HepG2 (cell line): ENCODE measurements around the gene NDRG2. TPM values are rescaled to one million over a fixed set of nuclear protein-coding genes. Genes with fewer than 3 reads are reported as not detected.

ENCODE experiments used
- CREB1 ChIP-seq, 2 experiments: fragments of 450-650 bp in 1 of 2; IDR thresholded peaks; 2 replicates each; pipeline ENCODE4 v1.6.1; 2016 to 2017; ENCODE audit warnings: control low read depth in 1 of 2, mild to moderate bottlenecking in 1 of 2, missing compliant biosample characterization in 1 of 2, missing genetic modification characterization in 1 of 2
- ELF3 ChIP-seq: IDR thresholded peaks from 2 replicates; pipeline ENCODE4 v1.6.1; 2016; ENCODE audit warnings: missing genetic modification reagents, missing compliant biosample characterization
- FOXA1 ChIP-seq, 2 experiments: fragments of 450-650 bp in 1 of 2; sonication (generic) in 1 of 2; formaldehyde crosslinking in 1 of 2; IDR thresholded peaks; 2 replicates each; pipeline versions ENCODE4 v1.4.0 to v1.6.1; 2016 to 2020; ENCODE audit warnings: missing genetic modification reagents in 1 of 2
- FOXO1 ChIP-seq: sonication (generic); formaldehyde crosslinking; IDR thresholded peaks from 2 replicates; pipeline ENCODE4 v1.4.0; 2020; ENCODE audit warnings: missing genetic modification reagents
- HDAC2 ChIP-seq: sonication (generic); formaldehyde crosslinking; IDR thresholded peaks from 2 replicates; pipeline ENCODE4 v1.4.0; 2020; ENCODE audit warnings: missing genetic modification reagents
- HHEX ChIP-seq: IDR thresholded peaks from 2 replicates; pipeline ENCODE4 v1.6.1; 2016; ENCODE audit warnings: control low read depth
- LCORL ChIP-seq, 2 experiments: fragments of 450-650 bp in 1 of 2; sonication (generic) in 1 of 2; formaldehyde crosslinking in 1 of 2; IDR thresholded peaks; 2 replicates each; pipeline versions ENCODE4 v1.5.0 to v1.6.1; 2017 to 2020; ENCODE audit warnings: antibody characterized with exemption in 1 of 2, missing genetic modification reagents in 1 of 2
- MED13 ChIP-seq: sonication (generic); formaldehyde crosslinking; IDR thresholded peaks from 2 replicates; pipeline ENCODE4 v1.5.0; 2020; ENCODE audit warnings: missing genetic modification reagents
- PITX1 ChIP-seq: sonication (generic); formaldehyde crosslinking; IDR thresholded peaks from 2 replicates; pipeline ENCODE4 v1.5.1; 2020; ENCODE audit warnings: mild to moderate bottlenecking, missing genetic modification reagents
- PPARG ChIP-seq: conservative IDR thresholded peaks from 2 replicates; pipeline ENCODE4 v1.6.1; 2016; ENCODE audit warnings: missing biosample characterization, missing genetic modification reagents
- RARG ChIP-seq: sonication (generic); formaldehyde crosslinking; IDR thresholded peaks from 2 replicates; pipeline ENCODE4 v1.4.0; 2020; ENCODE audit warnings: low read depth, mild to moderate bottlenecking, missing genetic modification reagents
- SIX4 ChIP-seq: sonication (generic); formaldehyde crosslinking; IDR thresholded peaks from 2 replicates; pipeline ENCODE4 v1.4.0; 2020; ENCODE audit warnings: missing genetic modification reagents
- SOX6 ChIP-seq, 2 experiments: fragments of 450-650 bp in 1 of 2; sonication (generic) in 1 of 2; formaldehyde crosslinking in 1 of 2; IDR thresholded peaks; 2 replicates each; pipeline versions ENCODE4 v1.4.0 to v1.6.1; 2017 to 2020; ENCODE audit warnings: antibody characterized with exemption in 1 of 2, mild to moderate bottlenecking in 1 of 2, missing genetic modification reagents in 1 of 2
- ZNF30 ChIP-seq: sonication (generic); formaldehyde crosslinking; IDR thresholded peaks from 2 replicates; pipeline ENCODE4 v1.5.0; 2020; ENCODE audit warnings: mild to moderate bottlenecking, missing genetic modification reagents
- ZNF333 ChIP-seq: sonication (generic); formaldehyde crosslinking; IDR thresholded peaks from 2 replicates; pipeline ENCODE4 v1.4.0; 2020; ENCODE audit warnings: mild to moderate bottlenecking, missing genetic modification reagents, borderline replicate concordance
- ZSCAN9 ChIP-seq: IDR thresholded peaks from 2 replicates; pipeline ENCODE4 v1.6.1; 2016; ENCODE audit warnings: borderline replicate concordance
- polyA plus RNA-seq, 8 experiments: library from polyadenylated mRNA; depleted of rRNA in 3 of 8; stranded (reverse) in 7 of 8; unstranded in 1 of 8; fragments of >200 nt; fragmentation: Illumina TruSeq in 4 of 8; extraction: Trizol in 4 of 8; gene quantifications; 2 replicates each; pipeline versions ENCODE4 v1.2.1 to v1.2.3, GENCODE V29; 2011 to 2016; ENCODE audit warnings: low read depth in 4 of 8, missing spikeins in 1 of 8, mixed read lengths in 1 of 8; ENCODE audit not compliant: insufficient read depth in 1 of 8
- total RNA-seq, 5 experiments: library from RNA; depleted of rRNA; stranded (reverse); fragments of >200 nt; fragmentation: Illumina TruSeq; extraction: Trizol; gene quantifications; 2 replicates each; pipeline ENCODE4 v1.2.3, GENCODE V29; 2016; ENCODE audit warnings: low read depth in 1 of 5
- TF ChIP-seq, protein P1 (sequence below): sonication (generic); formaldehyde crosslinking; IDR thresholded peaks from 2 replicates; pipeline ENCODE4 v1.5.1; 2020; ENCODE audit warnings: mild to moderate bottlenecking, missing genetic modification reagents, borderline replicate concordance
- TF ChIP-seq, protein P2 (sequence below): sonication (generic); formaldehyde crosslinking; IDR thresholded peaks from 2 replicates; pipeline ENCODE4 v1.5.1; 2020; ENCODE audit warnings: missing genetic modification reagents, mild to moderate bottlenecking, borderline replicate concordance
- TF ChIP-seq, protein P3 (sequence below): sonication (generic); formaldehyde crosslinking; IDR thresholded peaks from 2 replicates; pipeline ENCODE4 v1.4.0; 2020; ENCODE audit warnings: missing genetic modification reagents

NDRG2 gene
- total and polyA plus RNA-seq, 2 of the 13 experiments (the other 11 are each of a cell fraction or from before 2014, with no cell fraction given), result 27.2 to 189 TPM

DNA sequence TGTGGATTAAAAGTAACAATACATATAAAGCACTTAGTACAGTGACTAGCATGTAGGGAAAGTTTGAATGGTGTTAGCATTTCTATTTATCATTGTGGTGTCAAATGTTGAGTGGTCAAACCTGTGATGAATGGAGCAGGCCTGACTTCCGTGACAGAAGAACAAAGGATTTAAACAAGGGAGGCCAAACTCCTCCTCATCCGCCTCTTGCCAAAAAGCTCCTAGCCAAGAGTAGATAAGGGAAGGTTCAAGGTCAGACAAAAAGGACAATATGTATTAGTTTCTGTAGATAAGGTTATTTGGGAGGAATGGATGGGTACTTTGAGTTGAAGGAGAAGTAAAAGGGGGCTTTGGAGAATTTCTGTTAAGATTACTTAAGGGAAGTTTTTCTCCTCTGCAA is 23.8 kb upstream of the NDRG2 start (continued):
- TF ChIP-seq, protein P1, sequence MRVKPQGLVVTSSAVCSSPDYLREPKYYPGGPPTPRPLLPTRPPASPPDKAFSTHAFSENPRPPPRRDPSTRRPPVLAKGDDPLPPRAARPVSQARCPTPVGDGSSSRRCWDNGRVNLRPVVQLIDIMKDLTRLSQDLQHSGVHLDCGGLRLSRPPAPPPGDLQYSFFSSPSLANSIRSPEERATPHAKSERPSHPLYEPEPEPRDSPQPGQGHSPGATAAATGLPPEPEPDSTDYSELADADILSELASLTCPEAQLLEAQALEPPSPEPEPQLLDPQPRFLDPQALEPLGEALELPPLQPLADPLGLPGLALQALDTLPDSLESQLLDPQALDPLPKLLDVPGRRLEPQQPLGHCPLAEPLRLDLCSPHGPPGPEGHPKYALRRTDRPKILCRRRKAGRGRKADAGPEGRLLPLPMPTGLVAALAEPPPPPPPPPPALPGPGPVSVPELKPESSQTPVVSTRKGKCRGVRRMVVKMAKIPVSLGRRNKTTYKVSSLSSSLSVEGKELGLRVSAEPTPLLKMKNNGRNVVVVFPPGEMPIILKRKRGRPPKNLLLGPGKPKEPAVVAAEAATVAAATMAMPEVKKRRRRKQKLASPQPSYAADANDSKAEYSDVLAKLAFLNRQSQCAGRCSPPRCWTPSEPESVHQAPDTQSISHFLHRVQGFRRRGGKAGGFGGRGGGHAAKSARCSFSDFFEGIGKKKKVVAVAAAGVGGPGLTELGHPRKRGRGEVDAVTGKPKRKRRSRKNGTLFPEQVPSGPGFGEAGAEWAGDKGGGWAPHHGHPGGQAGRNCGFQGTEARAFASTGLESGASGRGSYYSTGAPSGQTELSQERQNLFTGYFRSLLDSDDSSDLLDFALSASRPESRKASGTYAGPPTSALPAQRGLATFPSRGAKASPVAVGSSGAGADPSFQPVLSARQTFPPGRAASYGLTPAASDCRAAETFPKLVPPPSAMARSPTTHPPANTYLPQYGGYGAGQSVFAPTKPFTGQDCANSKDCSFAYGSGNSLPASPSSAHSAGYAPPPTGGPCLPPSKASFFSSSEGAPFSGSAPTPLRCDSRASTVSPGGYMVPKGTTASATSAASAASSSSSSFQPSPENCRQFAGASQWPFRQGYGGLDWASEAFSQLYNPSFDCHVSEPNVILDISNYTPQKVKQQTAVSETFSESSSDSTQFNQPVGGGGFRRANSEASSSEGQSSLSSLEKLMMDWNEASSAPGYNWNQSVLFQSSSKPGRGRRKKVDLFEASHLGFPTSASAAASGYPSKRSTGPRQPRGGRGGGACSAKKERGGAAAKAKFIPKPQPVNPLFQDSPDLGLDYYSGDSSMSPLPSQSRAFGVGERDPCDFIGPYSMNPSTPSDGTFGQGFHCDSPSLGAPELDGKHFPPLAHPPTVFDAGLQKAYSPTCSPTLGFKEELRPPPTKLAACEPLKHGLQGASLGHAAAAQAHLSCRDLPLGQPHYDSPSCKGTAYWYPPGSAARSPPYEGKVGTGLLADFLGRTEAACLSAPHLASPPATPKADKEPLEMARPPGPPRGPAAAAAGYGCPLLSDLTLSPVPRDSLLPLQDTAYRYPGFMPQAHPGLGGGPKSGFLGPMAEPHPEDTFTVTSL (CRISPR knock-in tag), result peak; percentile 49; the same call in 1 of the 2 replicates
- TF ChIP-seq LCORL (IDR thresholded peaks at IDR 0.05) (peak; percentile 40; the same call in 1 of the 2 replicates), LCORL (CRISPR knock-in tag; IDR thresholded peaks at IDR 0.05) (peak; percentile 40; the same call in 1 of the 2 replicates), HDAC2 (CRISPR knock-in tag) (peak; percentile 67), ELF3 (CRISPR knock-in tag) (peak; percentile 77; the same call in 1 of the 2 replicates), HHEX (no peak), PITX1 (CRISPR knock-in tag) (0 out of 2 replicates have a peak, but pooled peaks have one; percentile 21), FOXA1 (IDR thresholded peaks at IDR 0.05) (no peak), FOXA1 (CRISPR knock-in tag; IDR thresholded peaks at IDR 0.05) (peak; percentile 32; the same call in 1 of the 2 replicates), FOXO1 (CRISPR knock-in tag) (no peak), ZNF333 (CRISPR knock-in tag) (no peak), RARG (no peak), PPARG (CRISPR knock-in tag) (peak; percentile 91), ZSCAN9 (CRISPR knock-in tag) (peak; percentile 44; the same call in 1 of the 2 replicates), SOX6 (IDR thresholded peaks at IDR 0.05) (no peak), SOX6 (CRISPR knock-in tag; IDR thresholded peaks at IDR 0.05) (peak; percentile 96), CREB1 (IDR thresholded peaks at IDR 0.05) (no peak), CREB1 (CRISPR knock-in tag; IDR thresholded peaks at IDR 0.05) (no peak), MED13 (CRISPR knock-in tag) (no peak), ZNF30 (CRISPR knock-in tag) (no peak), SIX4 (peak; percentile 33; the same call in 1 of the 2 replicates)
- TF ChIP-seq, protein P2, sequence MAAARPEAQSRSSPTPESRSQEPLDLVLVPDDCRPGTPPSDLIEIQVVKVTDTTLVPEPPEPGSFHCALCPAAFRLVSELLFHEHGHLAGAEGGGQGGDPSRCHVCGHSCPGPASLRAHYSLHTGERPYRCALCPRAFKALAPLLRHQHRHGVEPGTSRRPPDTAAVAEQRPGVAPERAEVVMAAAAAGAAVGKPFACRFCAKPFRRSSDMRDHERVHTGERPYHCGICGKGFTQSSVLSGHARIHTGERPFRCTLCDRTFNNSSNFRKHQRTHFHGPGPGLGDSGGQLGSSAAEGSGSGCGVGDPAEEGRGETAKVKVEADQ, result no peak
- TF ChIP-seq, protein P3, sequence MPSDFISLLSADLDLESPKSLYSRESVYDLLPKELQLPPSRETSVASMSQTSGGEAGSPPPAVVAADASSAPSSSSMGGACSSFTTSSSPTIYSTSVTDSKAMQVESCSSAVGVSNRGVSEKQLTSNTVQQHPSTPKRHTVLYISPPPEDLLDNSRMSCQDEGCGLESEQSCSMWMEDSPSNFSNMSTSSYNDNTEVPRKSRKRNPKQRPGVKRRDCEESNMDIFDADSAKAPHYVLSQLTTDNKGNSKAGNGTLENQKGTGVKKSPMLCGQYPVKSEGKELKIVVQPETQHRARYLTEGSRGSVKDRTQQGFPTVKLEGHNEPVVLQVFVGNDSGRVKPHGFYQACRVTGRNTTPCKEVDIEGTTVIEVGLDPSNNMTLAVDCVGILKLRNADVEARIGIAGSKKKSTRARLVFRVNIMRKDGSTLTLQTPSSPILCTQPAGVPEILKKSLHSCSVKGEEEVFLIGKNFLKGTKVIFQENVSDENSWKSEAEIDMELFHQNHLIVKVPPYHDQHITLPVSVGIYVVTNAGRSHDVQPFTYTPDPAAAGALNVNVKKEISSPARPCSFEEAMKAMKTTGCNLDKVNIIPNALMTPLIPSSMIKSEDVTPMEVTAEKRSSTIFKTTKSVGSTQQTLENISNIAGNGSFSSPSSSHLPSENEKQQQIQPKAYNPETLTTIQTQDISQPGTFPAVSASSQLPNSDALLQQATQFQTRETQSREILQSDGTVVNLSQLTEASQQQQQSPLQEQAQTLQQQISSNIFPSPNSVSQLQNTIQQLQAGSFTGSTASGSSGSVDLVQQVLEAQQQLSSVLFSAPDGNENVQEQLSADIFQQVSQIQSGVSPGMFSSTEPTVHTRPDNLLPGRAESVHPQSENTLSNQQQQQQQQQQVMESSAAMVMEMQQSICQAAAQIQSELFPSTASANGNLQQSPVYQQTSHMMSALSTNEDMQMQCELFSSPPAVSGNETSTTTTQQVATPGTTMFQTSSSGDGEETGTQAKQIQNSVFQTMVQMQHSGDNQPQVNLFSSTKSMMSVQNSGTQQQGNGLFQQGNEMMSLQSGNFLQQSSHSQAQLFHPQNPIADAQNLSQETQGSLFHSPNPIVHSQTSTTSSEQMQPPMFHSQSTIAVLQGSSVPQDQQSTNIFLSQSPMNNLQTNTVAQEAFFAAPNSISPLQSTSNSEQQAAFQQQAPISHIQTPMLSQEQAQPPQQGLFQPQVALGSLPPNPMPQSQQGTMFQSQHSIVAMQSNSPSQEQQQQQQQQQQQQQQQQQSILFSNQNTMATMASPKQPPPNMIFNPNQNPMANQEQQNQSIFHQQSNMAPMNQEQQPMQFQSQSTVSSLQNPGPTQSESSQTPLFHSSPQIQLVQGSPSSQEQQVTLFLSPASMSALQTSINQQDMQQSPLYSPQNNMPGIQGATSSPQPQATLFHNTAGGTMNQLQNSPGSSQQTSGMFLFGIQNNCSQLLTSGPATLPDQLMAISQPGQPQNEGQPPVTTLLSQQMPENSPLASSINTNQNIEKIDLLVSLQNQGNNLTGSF (CRISPR knock-in tag), result no peak
